H1 (cell line): ENCODE measurements around the gene P4HB. TPM values are rescaled to one million over a fixed set of nuclear protein-coding genes. Genes with fewer than 3 reads are reported as not detected.

ENCODE experiments used
- CTCF ChIA-PET: fragments of 300-600 bp; sonication (Branson Sonifier 250); formaldehyde crosslinking; loops from one replicate; lab custom pipeline; 2021; ENCODE audit not compliant: partially characterized antibody; lab: Charles Lee
- POLR2A ChIA-PET: fragments of 300-600 bp; sonication (Branson Sonifier 250); formaldehyde crosslinking; loops from one replicate; lab custom pipeline; 2021; ENCODE audit warnings: inconsistent platforms; ENCODE audit not compliant: partially characterized antibody; lab: Charles Lee
- DNase-seq, 2 experiments: peaks; one replicate each; pipeline versions ENCODE4 v3.0.0 to v3.0.0-alpha.2; 2010 to 2022; ENCODE audit warnings: low spot score in 2 of 2, low read depth in 1 of 2, mixed read lengths in 1 of 2
- FAIRE-seq: peaks from 2 replicates; lab custom pipeline; 2011; peaks lifted over from hg19 to GRCh38; lab: Jason Lieb, UNC
- H2AFZ ChIP-seq: 2 replicates; pipeline ENCODE4 v1.8.1; 2012; ENCODE audit warnings: low read length, inconsistent platforms
- H2AK5ac ChIP-seq: 2 replicates; pipeline ENCODE4 v1.6.1; 2013; ENCODE audit warnings: low read depth, low read length
- H2BK120ac ChIP-seq: replicated peaks from 2 replicates; pipeline ENCODE3; 2013; ENCODE audit warnings: low read depth, low read length, inconsistent platforms
- H2BK12ac ChIP-seq: 2 replicates; pipeline ENCODE4 v1.6.1; 2013; ENCODE audit warnings: low read depth, low read length
- H2BK15ac ChIP-seq: 2 replicates; pipeline ENCODE4 v1.6.1; 2013; ENCODE audit warnings: low read length
- H2BK20ac ChIP-seq: 2 replicates; pipeline ENCODE4 v1.6.1; 2013; ENCODE audit warnings: low read length
- H2BK5ac ChIP-seq: 2 replicates; pipeline ENCODE4 v1.6.1; 2013; ENCODE audit warnings: low read depth, low read length
- H3K14ac ChIP-seq: 2 replicates; pipeline ENCODE4 v1.6.1; 2013; ENCODE audit warnings: inconsistent platforms; ENCODE audit not compliant: insufficient read length
- H3K18ac ChIP-seq: 2 replicates; pipeline ENCODE4 v1.6.1; 2013; ENCODE audit warnings: low read length; ENCODE audit errors: extremely low read depth
- H3K23ac ChIP-seq: 2 replicates; pipeline ENCODE4 v1.6.1; 2013; ENCODE audit warnings: inconsistent platforms; ENCODE audit not compliant: insufficient read length
- H3K23me2 ChIP-seq: 2 replicates; pipeline ENCODE4 v1.6.1; 2013; ENCODE audit warnings: low read depth, low read length
- H3K27ac ChIP-seq: 2 replicates; pipeline ENCODE4 v1.6.1; 2011; ENCODE audit warnings: low read depth, low read length, inconsistent platforms
- H3K27me3 ChIP-seq, 4 experiments: replicated peaks in 1 of 4; 1 replicate in 1 of 4; 2 replicates in 3 of 4; pipeline versions ENCODE4 v1.6.1 to v1.8.1; 2011 to 2013; ENCODE audit warnings: low read length in 3 of 4, mild to moderate bottlenecking in 3 of 4, inconsistent platforms in 2 of 4, mixed read lengths in 2 of 4, moderate library complexity in 1 of 4; ENCODE audit not compliant: control insufficient read depth in 3 of 4, insufficient read depth in 3 of 4; ENCODE audit errors: extremely low read depth in 1 of 4
- H3K36me3 ChIP-seq, 4 experiments: 2 replicates each; pipeline versions ENCODE4 v1.6.1 to v1.8.1; 2011 to 2013; ENCODE audit warnings: mild to moderate bottlenecking in 4 of 4, low read length in 3 of 4, moderate library complexity in 2 of 4, control low read depth in 1 of 4, inconsistent platforms in 1 of 4; ENCODE audit not compliant: insufficient read depth in 4 of 4, control insufficient read depth in 2 of 4
- H3K4ac ChIP-seq: replicated peaks from 2 replicates; pipeline ENCODE3; 2013; ENCODE audit warnings: low read length, low read depth, mixed read lengths, inconsistent platforms; ENCODE audit not compliant: insufficient read length
- H3K4me1 ChIP-seq, 4 experiments: replicated peaks in 1 of 4; 1 replicate in 1 of 4; 2 replicates in 3 of 4; pipeline versions ENCODE4 v1.6.1 to v1.8.1; 2011 to 2013; ENCODE audit warnings: low read length in 3 of 4, inconsistent platforms in 2 of 4, mixed read lengths in 1 of 4; ENCODE audit not compliant: insufficient read depth in 4 of 4, control insufficient read depth in 3 of 4
- H3K4me2 ChIP-seq, 2 experiments: 2 replicates each; pipeline versions ENCODE4 v1.6.1 to v1.8.1; 2011 to 2013; ENCODE audit warnings: low read depth in 2 of 2, low read length in 2 of 2, control low read depth in 1 of 2, inconsistent platforms in 1 of 2, mild to moderate bottlenecking in 1 of 2; ENCODE audit not compliant: insufficient read depth in 1 of 2
- H3K4me3 ChIP-seq, 4 experiments: fragments of 200-600, 300-600 bp in 1 of 4; sonication (generic), shearing (Covaris generic), sonication (Bioruptor Twin) in 1 of 4; 2 replicates each; pipeline versions ENCODE4 v1.5.1 to v1.8.1; 2011 to 2016; ENCODE audit warnings: low read length in 4 of 4, low read depth in 3 of 4, control low read depth in 2 of 4, inconsistent platforms in 2 of 4, mild to moderate bottlenecking in 2 of 4, mixed read lengths in 1 of 4, moderate library complexity in 1 of 4; ENCODE audit not compliant: insufficient read depth in 2 of 4; ENCODE audit errors: extremely low read depth in 1 of 4
- H3K56ac ChIP-seq: replicated peaks from 2 replicates; pipeline ENCODE3; 2013; ENCODE audit warnings: low read depth, mild to moderate bottlenecking, mixed read lengths, low read length, inconsistent platforms; ENCODE audit not compliant: insufficient read length
- H3K79me1 ChIP-seq: 2 replicates; pipeline ENCODE4 v1.6.1; 2013; ENCODE audit warnings: low read depth, low read length, control low read depth
- H3K79me2 ChIP-seq, 2 experiments: 2 replicates each; pipeline versions ENCODE4 v1.6.1 to v1.8.1; 2012 to 2013; ENCODE audit warnings: low read length in 2 of 2, mild to moderate bottlenecking in 2 of 2, inconsistent platforms in 1 of 2; ENCODE audit not compliant: insufficient read depth in 2 of 2, control insufficient read depth in 1 of 2
- H3K9ac ChIP-seq, 4 experiments: replicated peaks in 1 of 4; 1 replicate in 1 of 4; 2 replicates in 3 of 4; pipeline versions ENCODE4 v1.6.1 to v1.8.1; 2011 to 2013; ENCODE audit warnings: low read depth in 3 of 4, low read length in 3 of 4, control low read depth in 2 of 4, mild to moderate bottlenecking in 2 of 4, moderate library complexity in 2 of 4, inconsistent platforms in 1 of 4; ENCODE audit errors: extremely low read depth in 1 of 4
- H3K9me3 ChIP-seq, 2 experiments: 2 replicates each; pipeline versions ENCODE4 v1.6.1 to v1.8.1; 2012 to 2013; ENCODE audit warnings: mild to moderate bottlenecking in 2 of 2, moderate library complexity in 2 of 2, control low read depth in 1 of 2, inconsistent platforms in 1 of 2, low read depth in 1 of 2, low read length in 1 of 2, mixed read lengths in 1 of 2; ENCODE audit not compliant: insufficient read depth in 2 of 2
- H4K20me1 ChIP-seq, 2 experiments: replicated peaks in 1 of 2; 2 replicates each; pipeline versions ENCODE3 to v1.8.1; 2011 to 2013; ENCODE audit warnings: inconsistent platforms in 2 of 2, low read length in 2 of 2, mild to moderate bottlenecking in 1 of 2; ENCODE audit not compliant: insufficient read depth in 2 of 2, control insufficient read depth in 1 of 2
- H4K5ac ChIP-seq: 2 replicates; pipeline ENCODE4 v1.6.1; 2013; ENCODE audit warnings: low read length, low read depth, mixed read lengths, inconsistent platforms; ENCODE audit not compliant: insufficient read length
- H4K8ac ChIP-seq: 2 replicates; pipeline ENCODE4 v1.8.0; 2013; ENCODE audit warnings: mild to moderate bottlenecking, moderate library complexity, low read length, inconsistent platforms; ENCODE audit not compliant: insufficient read depth; ENCODE audit errors: extremely low read depth
- H4K91ac ChIP-seq: replicated peaks from 2 replicates; pipeline ENCODE3; 2013; ENCODE audit warnings: low read length, mixed read lengths, inconsistent platforms; ENCODE audit not compliant: insufficient read length
- SAP30 ChIP-seq: fragments of 300-600 bp; sonication (generic); IDR thresholded peaks from 2 replicates; pipeline ENCODE4 v1.7.1; 2012; ENCODE audit warnings: low read length, moderate library complexity, mild to moderate bottlenecking, inconsistent platforms; ENCODE audit not compliant: insufficient read depth, insufficient replicate concordance
- YY1 ChIP-seq: IDR thresholded peaks from 2 replicates; pipeline ENCODE4 v1.6.1; 2011; ENCODE audit warnings: low read depth, mild to moderate bottlenecking, low read length
- WGBS, 2 experiments: shearing (Covaris generic) in 1 of 2; methylation state at CpG; one replicate each; pipeline versions ENCODE4 v1.1.6 to v1.1.7; 2013 to 2015; ENCODE audit warnings: low lambda C conversion rate in 2 of 2, mixed read lengths in 2 of 2, inconsistent platforms in 1 of 2, low coverage in 1 of 2, missing lambda C conversion rate in 1 of 2; ENCODE audit not compliant: insufficient replicate concordance in 2 of 2, insufficient coverage in 1 of 2, insufficient read length in 1 of 2; ENCODE audit errors: extremely low coverage in 1 of 2, missing lambda C conversion rate in 1 of 2; 5-methylcytosine and 5-hydroxymethylcytosine counted together
- polyA plus RNA-seq, 7 experiments: library from polyadenylated mRNA; depleted of rRNA in 3 of 7; stranded (reverse) in 5 of 7; unstranded in 2 of 7; fragments of >200 nt in 5 of 7; fragments of 200-250 nt in 2 of 7; gene quantifications; 1 replicate in 5 of 7; 2 replicates in 1 of 7; 4 replicates in 1 of 7; pipeline versions ENCODE4 v1.2.1 to v1.2.3, GENCODE V29; 2011 to 2013; ENCODE audit warnings: missing spikeins in 2 of 7, mixed read lengths in 2 of 7
- total RNA-seq: library from RNA; stranded (reverse); fragmentation: NEBNext Ultra II Directional; extraction: Animal tissue kit (Norgen Biotek cat#: 25700); gene quantifications from 2 replicates; pipeline ENCODE4 v1.2.1, GENCODE V29; 2021

The P4HB gene
- total and polyA plus RNA-seq, 2 of the 8 experiments (the other 6 are each of a cell fraction or from before 2014, with no cell fraction given), result 41.4 to 379 TPM

DNA sequence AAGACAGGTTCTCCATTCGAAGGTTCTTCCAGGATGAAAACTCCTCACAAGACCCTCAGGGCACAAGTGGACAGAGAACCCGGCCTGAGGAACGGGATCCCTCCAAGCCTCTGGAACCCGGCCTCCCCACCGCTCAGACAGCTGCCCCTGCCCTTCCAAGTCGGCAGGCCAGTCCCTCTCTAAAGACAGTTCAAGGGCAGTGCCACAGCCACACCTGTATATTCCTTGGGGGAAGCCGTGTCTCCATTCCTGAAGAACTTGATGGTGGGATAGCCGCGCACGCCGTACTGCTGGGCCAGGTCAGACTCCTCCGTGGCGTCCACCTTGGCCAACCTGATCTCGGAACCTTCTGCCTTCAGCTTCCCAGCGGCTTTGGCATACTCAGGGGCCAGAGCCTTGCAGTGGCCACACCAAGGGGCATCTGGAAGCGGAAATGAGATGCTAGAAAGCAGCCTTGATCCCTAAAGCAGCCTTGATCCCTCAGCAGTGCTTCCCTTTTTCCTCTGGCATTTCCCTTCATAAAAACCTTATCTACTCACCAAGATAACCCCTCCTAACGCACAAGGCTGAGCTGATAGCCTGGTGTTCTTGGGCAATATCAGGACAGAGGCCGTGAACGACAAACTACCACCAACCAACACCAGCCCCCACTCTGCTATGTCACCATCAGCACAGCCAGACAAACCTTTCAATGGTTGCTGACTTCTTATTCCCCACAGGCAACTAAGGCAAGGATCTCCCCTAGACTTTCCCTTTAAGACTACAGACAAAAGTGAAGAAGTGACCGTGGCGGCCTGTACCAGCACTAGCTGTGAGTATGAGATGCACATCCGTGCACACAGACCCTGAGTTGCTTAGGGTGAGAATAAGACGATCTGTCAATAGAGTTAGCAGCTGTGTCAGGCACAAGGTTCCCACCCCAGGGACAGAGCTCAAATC, 1.1 kb downstream of the P4HB start:
- Histone ChIP-seq H3K4me1 (peaks cover 0 to 5% (median 5%) of the 10 kb centered on the region in 4 experiments; a peak in 5 of 7 replicates), H3K23me2 (peaks cover 8% of the 10 kb centered on the region), H3K79me1 (peaks cover 13% of the 10 kb centered on the region), H2AK5ac (no peak overlapping the region; the same call in 1 of the 2 replicates), H3K4me3 (peak overlapping the region; percentile 76 to 84 (median 80)), H3K27ac (no peak overlapping the region), H3K56ac (no peak overlapping the region), H4K8ac (no peak overlapping the region), H4K5ac (no peak overlapping the region), H3K14ac (no peak overlapping the region), H3K23ac (no peak overlapping the region), H2BK5ac (no peak overlapping the region), H2AFZ (no peak overlapping the region), H3K4me2 (peak overlapping the region; percentile 79 to 92), H4K20me1 (peaks cover 11 to 22% of the 10 kb centered on the region in 2 experiments), H3K27me3 (no peaks in the 10 kb centered on the region), H3K9me3 (no peaks in the 10 kb centered on the region), H3K79me2 (peaks cover 13 to 53% of the 10 kb centered on the region in 2 experiments), H3K36me3 (peaks cover 15 to 38% (median 22%) of the 10 kb centered on the region in 4 experiments; a peak in 7 of 8 replicates), H2BK12ac (no peak overlapping the region), H2BK120ac (no peak overlapping the region), H4K91ac (no peak overlapping the region), H3K4ac (no peak overlapping the region), H3K18ac (no peak overlapping the region), H3K9ac (peak overlapping the region; percentile 69 to 98 (median 84)), H2BK15ac (no peak overlapping the region), H2BK20ac (no peak overlapping the region)
- POLR2A ChIA-PET, result interaction anchor here (0.6 to 3.6 kb wide), 12 partner anchors 8 to 218 kb away, joined by 3 to 17 read pairs (median 4); partner anchors contain the start of genes ALYREF, ANAPC11, ARHGDIA and MRPL12
- no peak for FAIRE-seq
- DNase-seq, result no peak
- TF ChIP-seq SAP30 (peak; percentile 85), YY1 (no peak)
- 80% methylated on average over 23 of the region's 23 CpGs; no CpG with 5 or more reads in 1 of the 2 experiments for WGBS, 2 experiments
- CTCF ChIA-PET, result interaction anchor here (0.8 to 2.7 kb wide), 4 partner anchors 10 to 124 kb away, joined by 3 to 18 read pairs (median 6); no protein-coding TSS in a partner anchor
